GM23338 (cell line): ENCODE results near the gene CFAP97D2. TPM values are rescaled to one million over a fixed set of nuclear protein-coding genes. Genes with fewer than 3 reads are reported as not detected.

Experiments
- ATAC-seq: fragments of 200-7000 bp; cut with Tn5 transposase; 3 replicates; pipeline ENCODE4 v1.9.1; 2020
- DNase-seq: peaks from one replicate; pipeline ENCODE4 v3.0.0-alpha.2; 2015; ENCODE audit warnings: low spot score
- H2AFZ ChIP-seq: fragments of 200-600 bp; sonication (generic); 2 replicates; pipeline ENCODE4 v1.8.0; 2016; ENCODE audit warnings: antibody characterized with exemption, mild to moderate bottlenecking, moderate library complexity
- H3F3A ChIP-seq: fragments of 200-600 bp; sonication (generic); replicated peaks from 2 replicates; pipeline ENCODE4 v1.8.0; 2017; ENCODE audit warnings: antibody characterized with exemption, mixed run types, low read depth
- H3K27ac ChIP-seq: fragments of 200-600 bp; sonication (generic); 2 replicates; pipeline ENCODE4 v1.6.1; 2016; ENCODE audit warnings: low read depth
- H3K27me3 ChIP-seq: fragments of 200-600 bp; sonication (generic); 2 replicates; pipeline ENCODE4 v1.8.0; 2016; ENCODE audit warnings: mild to moderate bottlenecking, mixed run types, moderate library complexity; ENCODE audit not compliant: insufficient read depth
- H3K36me3 ChIP-seq: fragments of 200-600 bp; sonication (generic); 2 replicates; pipeline ENCODE4 v1.8.0; 2016; ENCODE audit warnings: mild to moderate bottlenecking; ENCODE audit not compliant: insufficient read depth
- H3K4me1 ChIP-seq: fragments of 200-600 bp; sonication (generic); 2 replicates; pipeline ENCODE4 v1.8.0; 2016; ENCODE audit warnings: mild to moderate bottlenecking, moderate library complexity; ENCODE audit not compliant: insufficient read depth
- H3K4me2 ChIP-seq: fragments of 200-600 bp; sonication (generic); 2 replicates; pipeline ENCODE4 v1.7.1; 2017; ENCODE audit warnings: mixed run types
- H3K4me3 ChIP-seq: fragments of 200-600 bp; sonication (generic); 2 replicates; pipeline ENCODE4 v1.6.1; 2016; ENCODE audit warnings: mixed run types
- H3K79me2 ChIP-seq: fragments of 200-600 bp; sonication (generic); replicated peaks from 2 replicates; pipeline ENCODE4 v1.8.0; 2017; ENCODE audit warnings: mild to moderate bottlenecking; ENCODE audit not compliant: insufficient read depth
- H3K9me2 ChIP-seq: fragments of 200-600 bp; sonication (generic); 2 replicates; pipeline ENCODE4 v1.8.0; 2017; ENCODE audit not compliant: insufficient read depth
- H4K20me1 ChIP-seq: fragments of 200-600 bp; sonication (generic); replicated peaks from 2 replicates; pipeline ENCODE4 v1.8.0; 2017; ENCODE audit warnings: mild to moderate bottlenecking; ENCODE audit not compliant: insufficient read depth
- H3K27ac Mint-ChIP-seq: 2 replicates; pipeline ENCODE4 v1.8.0; 2020; ENCODE audit warnings: inconsistent platforms, mild to moderate bottlenecking, moderate library complexity, mixed read lengths
- H3K27me3 Mint-ChIP-seq: 3 replicates; pipeline ENCODE4 v1.8.0; 2022; ENCODE audit warnings: low read depth, mild to moderate bottlenecking, moderate library complexity, mixed read lengths, inconsistent platforms; ENCODE audit not compliant: insufficient read depth, poor library complexity
- H3K36me3 Mint-ChIP-seq: 3 replicates; pipeline ENCODE4 v1.8.0; 2021; ENCODE audit warnings: low read depth, mild to moderate bottlenecking, inconsistent platforms, moderate library complexity, mixed read lengths
- H3K4me1 Mint-ChIP-seq: 3 replicates; pipeline ENCODE4 v1.8.0; 2020; ENCODE audit warnings: mild to moderate bottlenecking, inconsistent platforms, mixed read lengths
- H3K4me3 Mint-ChIP-seq: 3 replicates; pipeline ENCODE4 v1.8.0; 2021; ENCODE audit warnings: moderate library complexity, mild to moderate bottlenecking, inconsistent platforms, mixed read lengths
- H3K9me3 Mint-ChIP-seq: 3 replicates; pipeline ENCODE4 v1.8.0; 2020; ENCODE audit warnings: moderate library complexity, mild to moderate bottlenecking, inconsistent platforms, mixed read lengths
- CREB1 ChIP-seq: fragments of 250-450 bp; sonication (Bioruptor Pico); IDR thresholded peaks from 2 replicates; pipeline ENCODE4 v1.5.0; 2020; ENCODE audit warnings: low read depth, mild to moderate bottlenecking, moderate library complexity
- CTCF ChIP-seq, 2 experiments: fragments of 200-600 bp in 1 of 2; sonication (generic) in 1 of 2; conservative IDR thresholded peaks; 2 replicates each; pipeline versions ENCODE4 v1.5.1 to v1.6.1; 2016 to 2017; ENCODE audit warnings: antibody characterized with exemption in 2 of 2, low read depth in 2 of 2, mild to moderate bottlenecking in 2 of 2, moderate library complexity in 1 of 2
- EZH2 ChIP-seq: fragments of 200-600 bp; sonication (generic); IDR thresholded peaks from one replicate; pipeline ENCODE4 v1.8.0; 2017; ENCODE audit warnings: antibody characterized with exemption, mild to moderate bottlenecking, low read depth; ENCODE audit not compliant: unreplicated experiment
- EZH2phosphoT487 ChIP-seq: fragments of 200-600 bp; sonication (generic); IDR thresholded peaks from one replicate; pipeline ENCODE4 v1.8.1; 2018; ENCODE audit warnings: antibody characterized with exemption; ENCODE audit not compliant: unreplicated experiment
- JUNB ChIP-seq: IDR thresholded peaks from one replicate; pipeline ENCODE4 v1.6.1; 2016; ENCODE audit warnings: antibody characterized with exemption; ENCODE audit not compliant: unreplicated experiment
- NANOG ChIP-seq: IDR thresholded peaks from 2 replicates; pipeline ENCODE4 v1.6.1; 2016; ENCODE audit warnings: antibody characterized with exemption, borderline replicate concordance
- POLR2AphosphoS5 ChIP-seq: IDR thresholded peaks from 2 replicates; pipeline ENCODE4 v1.6.1; 2016; ENCODE audit warnings: antibody characterized with exemption, low read depth
- STAT1 ChIP-seq: IDR thresholded peaks from one replicate; pipeline ENCODE4 v1.6.1; 2016; ENCODE audit warnings: antibody characterized with exemption; ENCODE audit not compliant: unreplicated experiment
- ZNF114 ChIP-seq: fragments of 250-450 bp; sonication (Bioruptor Pico); IDR thresholded peaks from 2 replicates; pipeline ENCODE4 v1.5.0; 2020; ENCODE audit warnings: mild to moderate bottlenecking, moderate library complexity
- ZNF331 ChIP-seq: fragments of 250-450 bp; sonication (Bioruptor Pico); IDR thresholded peaks from 2 replicates; pipeline ENCODE4 v1.5.0; 2020; ENCODE audit warnings: low read depth, mild to moderate bottlenecking, moderate library complexity
- polyA plus RNA-seq: library from polyadenylated mRNA; unstranded; fragments of >200 nt; fragmentation: Nextera tagmentation; extraction: Ambion mirVana; gene quantifications from 2 replicates; pipeline ENCODE4 v1.2.1, GENCODE V29; 2016
- total RNA-seq: library from RNA; depleted of rRNA; stranded (reverse); fragments of >200 nt; shearing (Covaris generic); gene quantifications from 2 replicates; pipeline ENCODE4 v1.2.3, GENCODE V29; 2014
- TF ChIP-seq, protein P1 (sequence below): IDR thresholded peaks from 2 replicates; pipeline ENCODE4 v1.6.1; 2016; ENCODE audit warnings: antibody characterized with exemption
- TF ChIP-seq, protein P2 (sequence below): IDR thresholded peaks from one replicate; pipeline ENCODE4 v1.6.1; 2018; ENCODE audit warnings: antibody characterized with exemption; ENCODE audit not compliant: unreplicated experiment

The CFAP97D2 gene
- total and polyA plus RNA-seq, 2 experiments from 2014 or later = not detected

GRCh38 chr13:114236227-114236626, 57.2 kb downstream of the CFAP97D2 start (continued):
- TF ChIP-seq ZNF331 (no peak), STAT1 (no peak), ZNF114 (CRISPR knock-in tag) (no peak)

GRCh38 chr13:114237415-114238112, 58.5 kb downstream of the CFAP97D2 start:
- Mint-ChIP-seq H3K9me3 (peaks cover 4% of the 10 kb centered on the region; the same call in 2 of the 3 replicates), H3K4me3 (no peak overlapping the region), H3K27me3 (peaks cover 5% of the 10 kb centered on the region), H3K36me3 (peaks cover 67% of the 10 kb centered on the region), H3K4me1 (peaks cover 30% of the 10 kb centered on the region), H3K27ac (no peak overlapping the region)
- peaks cover 14% of the 10 kb centered on the region for H4K20me1 ChIP-seq
- no peak overlapping the region for H3K4me3 ChIP-seq
- H3K36me3 ChIP-seq = peaks cover 52% of the 10 kb centered on the region
- no peak overlapping the region for H2AFZ ChIP-seq
- no peak overlapping the region for H3K27ac ChIP-seq
- DNase-seq = no peak
- no peaks in the 10 kb centered on the region for H3K9me2 ChIP-seq
- no peak overlapping the region for H3K4me2 ChIP-seq
- H3K27me3 ChIP-seq = no peaks in the 10 kb centered on the region
- H3F3A ChIP-seq = no peaks in the 10 kb centered on the region; the same call in none of the 2 replicates
- peaks cover 36% of the 10 kb centered on the region for H3K79me2 ChIP-seq
- ATAC-seq = no peak
- H3K4me1 ChIP-seq = peaks cover 21% of the 10 kb centered on the region
- TF ChIP-seq, protein P1, sequence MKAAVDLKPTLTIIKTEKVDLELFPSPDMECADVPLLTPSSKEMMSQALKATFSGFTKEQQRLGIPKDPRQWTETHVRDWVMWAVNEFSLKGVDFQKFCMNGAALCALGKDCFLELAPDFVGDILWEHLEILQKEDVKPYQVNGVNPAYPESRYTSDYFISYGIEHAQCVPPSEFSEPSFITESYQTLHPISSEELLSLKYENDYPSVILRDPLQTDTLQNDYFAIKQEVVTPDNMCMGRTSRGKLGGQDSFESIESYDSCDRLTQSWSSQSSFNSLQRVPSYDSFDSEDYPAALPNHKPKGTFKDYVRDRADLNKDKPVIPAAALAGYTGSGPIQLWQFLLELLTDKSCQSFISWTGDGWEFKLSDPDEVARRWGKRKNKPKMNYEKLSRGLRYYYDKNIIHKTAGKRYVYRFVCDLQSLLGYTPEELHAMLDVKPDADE = no peak
- TF ChIP-seq NANOG (no peak), ZNF114 (CRISPR knock-in tag) (no peak), CREB1 (CRISPR knock-in tag) (no peak), ZNF331 (no peak), JUNB (no peak), POLR2AphosphoS5 (no peak), CTCF (conservative IDR thresholded peaks at IDR 0.05; ENCODE audit: low read depth in 2 of 2) (no peak), EZH2phosphoT487 (no peak), EZH2 (no peak), STAT1 (no peak)
- TF ChIP-seq, protein P2, sequence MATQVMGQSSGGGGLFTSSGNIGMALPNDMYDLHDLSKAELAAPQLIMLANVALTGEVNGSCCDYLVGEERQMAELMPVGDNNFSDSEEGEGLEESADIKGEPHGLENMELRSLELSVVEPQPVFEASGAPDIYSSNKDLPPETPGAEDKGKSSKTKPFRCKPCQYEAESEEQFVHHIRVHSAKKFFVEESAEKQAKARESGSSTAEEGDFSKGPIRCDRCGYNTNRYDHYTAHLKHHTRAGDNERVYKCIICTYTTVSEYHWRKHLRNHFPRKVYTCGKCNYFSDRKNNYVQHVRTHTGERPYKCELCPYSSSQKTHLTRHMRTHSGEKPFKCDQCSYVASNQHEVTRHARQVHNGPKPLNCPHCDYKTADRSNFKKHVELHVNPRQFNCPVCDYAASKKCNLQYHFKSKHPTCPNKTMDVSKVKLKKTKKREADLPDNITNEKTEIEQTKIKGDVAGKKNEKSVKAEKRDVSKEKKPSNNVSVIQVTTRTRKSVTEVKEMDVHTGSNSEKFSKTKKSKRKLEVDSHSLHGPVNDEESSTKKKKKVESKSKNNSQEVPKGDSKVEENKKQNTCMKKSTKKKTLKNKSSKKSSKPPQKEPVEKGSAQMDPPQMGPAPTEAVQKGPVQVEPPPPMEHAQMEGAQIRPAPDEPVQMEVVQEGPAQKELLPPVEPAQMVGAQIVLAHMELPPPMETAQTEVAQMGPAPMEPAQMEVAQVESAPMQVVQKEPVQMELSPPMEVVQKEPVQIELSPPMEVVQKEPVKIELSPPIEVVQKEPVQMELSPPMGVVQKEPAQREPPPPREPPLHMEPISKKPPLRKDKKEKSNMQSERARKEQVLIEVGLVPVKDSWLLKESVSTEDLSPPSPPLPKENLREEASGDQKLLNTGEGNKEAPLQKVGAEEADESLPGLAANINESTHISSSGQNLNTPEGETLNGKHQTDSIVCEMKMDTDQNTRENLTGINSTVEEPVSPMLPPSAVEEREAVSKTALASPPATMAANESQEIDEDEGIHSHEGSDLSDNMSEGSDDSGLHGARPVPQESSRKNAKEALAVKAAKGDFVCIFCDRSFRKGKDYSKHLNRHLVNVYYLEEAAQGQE = no peak
